GM12891 (cell line): Measurements from ENCODE around the gene IMP3.
A peak's percentile ranks its signal among the peaks of the same experiment; 100 is the strongest.

Experiments used
- DNase-seq: peaks from one replicate; pipeline ENCODE4 v3.0.0; 2011; ENCODE audit warnings: low spot score; ENCODE audit not compliant: insufficient read length
- FAIRE-seq: peaks from 2 replicates; lab custom pipeline; 2011; peaks lifted over from hg19 to GRCh38; lab: Jason Lieb, UNC
- PAX5 ChIP-seq: IDR thresholded peaks from 2 replicates; pipeline ENCODE4 v1.6.1; 2011; ENCODE audit warnings: low read length, moderate library complexity, mild to moderate bottlenecking; ENCODE audit not compliant: insufficient read depth, severe bottlenecking
- POLR2A ChIP-seq: IDR thresholded peaks from 2 replicates; pipeline ENCODE4 v1.6.1; 2011; ENCODE audit warnings: low read depth, low read length, control low read depth
- POLR2AphosphoS5 ChIP-seq: IDR thresholded peaks from 2 replicates; pipeline ENCODE4 v1.6.1; 2011; ENCODE audit warnings: low read depth, low read length, control low read depth
- POU2F2 ChIP-seq: IDR thresholded peaks from 2 replicates; pipeline ENCODE4 v1.6.1; 2011; ENCODE audit warnings: low read depth, mild to moderate bottlenecking, control low read depth, low read length, moderate library complexity
- SPI1 ChIP-seq: IDR thresholded peaks from 2 replicates; pipeline ENCODE4 v1.6.1; 2011; ENCODE audit warnings: low read depth, low read length, control low read depth
- TAF1 ChIP-seq: IDR thresholded peaks from 2 replicates; pipeline ENCODE4 v1.6.1; 2011; ENCODE audit warnings: low read depth, low read length, control low read depth

Gene IMP3

GRCh38 chr15:75651810-75652543 is 12.0 kb upstream of the IMP3 start:
- TF ChIP-seq POLR2AphosphoS5 (no peak), POU2F2 (no peak), POLR2A (no peak), PAX5 (no peak), TAF1 (no peak), SPI1 (no peak)
- no peak for DNase-seq
- FAIRE-seq = no peak

- DNase-seq (no peak), FAIRE-seq (no peak)
- TF ChIP-seq POLR2A = no peak
- no peak for TF ChIP-seq POU2F2
- TF ChIP-seq POLR2AphosphoS5 = no peak
- no peak for TF ChIP-seq PAX5
These were observed 11.1 kb upstream of the IMP3 start for GRCh38 chr15:75650908-75651809.

DNA sequence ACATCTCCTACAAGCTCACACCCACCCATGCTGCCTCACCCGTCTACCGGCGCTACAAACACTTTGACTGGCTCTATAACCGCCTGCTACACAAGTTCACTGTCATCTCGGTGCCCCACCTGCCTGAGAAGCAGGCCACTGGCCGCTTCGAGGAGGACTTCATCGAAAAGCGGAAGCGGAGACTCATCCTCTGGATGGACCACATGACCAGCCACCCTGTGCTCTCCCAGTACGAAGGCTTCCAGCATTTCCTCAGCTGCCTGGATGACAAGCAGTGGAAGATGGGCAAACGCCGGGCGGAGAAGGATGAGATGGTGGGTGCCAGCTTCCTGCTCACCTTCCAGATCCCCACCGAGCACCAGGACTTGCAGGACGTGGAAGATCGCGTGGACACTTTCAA is 9.8 kb upstream of the IMP3 start:
- no peak for TF ChIP-seq TAF1
- TF ChIP-seq POU2F2 = no peak
- TF ChIP-seq PAX5 = no peak
- no peak for TF ChIP-seq POLR2A
- TF ChIP-seq SPI1 = no peak
- no peak for TF ChIP-seq POLR2AphosphoS5
- DNase-seq = no peak
- FAIRE-seq = no peak

- FAIRE-seq = no peak
- no peak for TF ChIP-seq PAX5
- no peak for TF ChIP-seq POLR2A
- TF ChIP-seq TAF1 = no peak
- TF ChIP-seq POLR2AphosphoS5 = no peak
- no peak for TF ChIP-seq SPI1
- no peak for TF ChIP-seq POU2F2
- DNase-seq = no peak
These were observed 9.2 kb upstream of the IMP3 start for GRCh38 chr15:75649045-75649761.

GRCh38 chr15:75648156-75649000 is 8.4 kb upstream of the IMP3 start:
- no peak for DNase-seq
- no peak for FAIRE-seq
- TF ChIP-seq PAX5 (no peak), POU2F2 (no peak), SPI1 (no peak), POLR2A (no peak), TAF1 (no peak), POLR2AphosphoS5 (no peak)

DNA sequence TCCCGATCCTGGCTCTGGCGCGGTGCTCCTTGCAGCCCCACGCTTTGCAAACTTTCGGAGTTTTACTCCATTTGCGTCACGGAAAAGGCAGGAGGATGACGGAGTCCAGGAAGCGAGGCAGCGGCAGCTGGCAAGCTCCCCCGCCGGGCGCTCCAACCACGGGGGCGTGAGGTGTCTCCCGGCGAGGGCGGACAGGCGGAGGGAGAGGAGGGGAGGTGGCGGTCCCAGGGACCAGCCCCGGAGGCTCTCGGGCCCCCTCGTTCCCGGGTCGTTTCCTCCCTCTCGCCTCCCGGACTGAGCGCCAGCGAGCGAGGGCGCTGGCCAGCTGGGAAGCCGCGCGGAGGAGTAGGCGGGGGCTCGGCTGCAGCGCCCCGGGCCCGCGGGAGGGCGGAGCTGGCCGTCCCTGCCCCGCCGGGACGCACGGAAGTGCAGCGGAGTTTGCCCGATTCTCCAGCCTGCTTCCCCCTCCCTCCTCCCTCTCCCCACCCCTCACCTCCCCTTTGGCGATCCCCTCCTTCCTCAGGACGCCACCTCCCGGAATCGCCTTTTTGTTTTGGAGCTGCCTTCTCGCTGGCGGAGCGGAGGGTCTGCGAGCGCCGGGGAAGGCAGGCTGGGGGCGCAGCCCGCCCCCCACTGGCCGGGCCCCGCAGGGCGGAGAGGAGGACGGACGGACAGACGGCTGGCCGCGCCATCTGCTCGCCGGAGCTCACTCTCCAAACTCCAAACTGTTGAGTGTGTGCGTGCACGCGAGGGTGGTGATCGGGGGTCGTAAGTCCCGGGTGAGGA is 7.5 kb upstream of the IMP3 start, which contains the start of gene SNX33:
Gene SNX33, plus strand, starts transcription at position 543 of the 786 bp plus-strand sequence. CDS start 1,191 bp downstream, outside the sequence.
- TF ChIP-seq TAF1 (no peak), POLR2A (no peak), POLR2AphosphoS5 (no peak), PAX5 (no peak), SPI1 (no peak), POU2F2 (no peak)
- FAIRE-seq = peak; percentile 54
- DNase-seq = peak; percentile 68

- no peak for TF ChIP-seq TAF1
- TF ChIP-seq POLR2AphosphoS5 = no peak
- no peak for FAIRE-seq
These were observed 6.9 kb upstream of the IMP3 start for GRCh38 chr15:75646944-75647364.

More at GRCh38 chr15:75646944-75647364, 6.9 kb upstream of the IMP3 start:
- no peak for DNase-seq
